ENCODE results near the gene UGT1A5. TPM values are rescaled to one million over a fixed set of nuclear protein-coding genes. Genes with fewer than 3 reads are reported as not detected.
"Not testable (repeated sequence)": the region's sequence is repeated elsewhere in the genome, so short reads cannot be mapped to it uniquely, and the experiment has no call there.

The UGT1A5 gene
- polyA plus RNA-seq, 3 donors = not detected

GRCh38 chr2:233745073-233745755 is 32.5 kb downstream of the UGT1A5 start:
- no peak for DNase-seq (ENCODE audit: low read depth in 3 of 3, low spot score in 2 of 3)

DNA sequence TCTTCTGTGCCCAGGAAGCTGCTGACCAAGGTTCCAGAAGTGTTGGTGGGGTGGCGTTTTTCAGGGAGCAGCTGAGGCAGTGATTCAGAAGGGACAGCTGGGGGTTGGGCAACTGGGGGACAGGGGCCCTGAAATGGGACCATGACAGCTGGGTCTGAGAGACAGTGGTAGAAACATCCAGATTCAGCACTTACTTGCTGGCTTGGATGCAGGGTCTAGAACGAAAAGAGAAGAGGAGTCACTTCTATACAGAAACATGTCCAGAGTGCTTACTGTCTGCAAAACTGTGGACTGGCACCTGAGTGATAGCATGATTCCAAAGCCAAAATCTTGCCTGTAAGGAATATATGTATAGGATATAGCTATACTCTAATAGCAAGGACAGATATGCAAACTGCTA is 33.1 kb downstream of the UGT1A5 start:
- DNase-seq (ENCODE audit: low read depth in 3 of 3, low spot score in 2 of 3) = not testable (repeated sequence)

GRCh38 chr2:233746475-233747282 is 34.0 kb downstream of the UGT1A5 start:
- no peak for DNase-seq (ENCODE audit: low read depth in 3 of 3, low spot score in 2 of 3)

DNA sequence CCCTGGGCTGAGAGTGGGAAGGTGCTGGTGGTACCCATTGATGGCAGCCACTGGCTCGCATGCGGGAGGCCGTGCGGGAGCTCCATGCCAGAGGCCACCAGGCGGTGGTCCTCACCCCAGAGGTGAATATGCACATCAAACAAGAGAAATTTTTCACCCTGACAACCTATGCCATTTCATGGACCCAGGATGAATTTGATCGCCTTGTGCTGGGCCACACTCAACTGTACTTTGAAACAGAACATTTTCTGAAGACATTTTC is 34.5 kb downstream of the UGT1A5 start:
- no peak for DNase-seq (ENCODE audit: low read depth in 3 of 3, low spot score in 2 of 3)

DNA sequence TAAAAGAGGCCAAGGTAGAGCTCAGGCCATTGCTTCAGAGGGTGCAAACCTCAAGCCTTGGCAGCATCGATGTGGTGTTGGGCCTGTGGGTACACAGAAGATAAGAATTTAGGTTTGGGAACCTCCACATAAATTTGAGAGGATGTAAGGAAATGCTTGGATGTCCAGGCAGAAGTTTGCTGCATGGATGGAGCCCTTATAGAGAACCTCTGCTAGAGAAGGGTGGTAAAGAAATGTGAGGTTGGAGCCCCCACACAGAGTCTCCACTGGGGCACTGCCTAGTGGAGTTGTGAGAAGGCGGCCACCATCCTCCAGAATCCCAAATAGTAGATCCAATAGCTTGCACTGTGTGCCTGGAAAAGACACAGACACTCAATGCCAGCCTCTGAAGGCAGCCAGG is 38.0 kb downstream of the UGT1A5 start:
- DNase-seq (ENCODE audit: low read depth in 3 of 3, low spot score in 2 of 3) = not testable (repeated sequence)

DNA sequence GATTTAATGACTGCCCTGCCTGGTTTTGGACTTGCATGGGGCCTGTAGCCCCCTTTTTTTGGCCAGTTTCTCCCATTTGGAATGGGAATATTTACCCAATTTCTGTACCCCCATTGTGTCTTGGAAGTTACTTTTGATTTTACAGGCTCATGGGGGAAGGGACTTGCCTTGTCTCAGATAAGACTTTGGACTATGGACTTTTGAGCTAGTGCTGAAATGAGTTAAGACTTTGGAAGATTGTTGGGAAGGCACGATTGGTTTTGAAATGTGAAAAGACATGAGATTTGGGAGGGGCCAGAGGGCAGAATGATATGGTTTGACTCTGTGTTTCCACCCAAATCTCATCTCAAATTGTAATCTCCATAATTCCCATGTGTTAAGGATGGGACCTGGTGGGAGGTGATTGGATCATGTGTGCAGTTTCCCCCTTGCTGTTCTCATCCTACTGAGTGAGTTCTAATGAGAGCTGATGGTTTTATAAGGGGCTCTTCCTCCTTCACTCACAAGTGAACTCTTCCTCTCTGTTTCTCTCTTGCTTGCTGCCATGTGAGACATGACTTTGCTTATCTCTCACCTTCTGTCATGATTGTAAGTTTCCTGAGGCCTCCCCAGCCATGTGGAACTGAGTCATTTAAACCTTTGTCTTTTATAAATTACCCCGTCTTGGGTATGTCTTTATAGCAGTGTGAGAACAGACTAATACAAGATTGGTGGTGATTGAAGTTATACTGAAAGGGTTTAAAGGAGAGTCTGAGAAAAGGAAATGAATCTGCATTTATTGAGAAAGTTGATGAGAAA is 38.7 kb downstream of the UGT1A5 start:
- DNase-seq (ENCODE audit: low read depth in 3 of 3, low spot score in 2 of 3) = not testable (repeated sequence)

GRCh38 chr2:233754872-233755611 is 42.3 kb downstream of the UGT1A5 start:
- no peak for DNase-seq (ENCODE audit: low read depth in 3 of 3, low spot score in 2 of 3)

- DNase-seq (ENCODE audit: low read depth in 3 of 3, low spot score in 2 of 3) = no peak
Measured at GRCh38 chr2:233756429-233757081, 43.8 kb downstream of the UGT1A5 start.

- DNase-seq (ENCODE audit: low read depth in 3 of 3, low spot score in 2 of 3) = no peak
Measured at GRCh38 chr2:233758141-233758540, 45.4 kb downstream of the UGT1A5 start.

- DNase-seq (ENCODE audit: low read depth in 3 of 3, low spot score in 2 of 3) = no peak
Measured at GRCh38 chr2:233758849-233759248, 46.1 kb downstream of the UGT1A5 start.

DNA sequence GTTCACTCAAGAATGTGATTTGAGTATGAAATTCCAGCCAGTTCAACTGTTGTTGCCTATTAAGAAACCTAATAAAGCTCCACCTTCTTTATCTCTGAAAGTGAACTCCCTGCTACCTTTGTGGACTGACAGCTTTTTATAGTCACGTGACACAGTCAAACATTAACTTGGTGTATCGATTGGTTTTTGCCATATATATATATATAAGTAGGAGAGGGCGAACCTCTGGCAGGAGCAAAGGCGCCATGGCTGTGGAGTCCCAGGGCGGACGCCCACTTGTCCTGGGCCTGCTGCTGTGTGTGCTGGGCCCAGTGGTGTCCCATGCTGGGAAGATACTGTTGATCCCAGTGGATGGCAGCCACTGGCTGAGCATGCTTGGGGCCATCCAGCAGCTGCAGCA is 47.3 kb downstream of the UGT1A5 start, which contains the start of gene UGT1A1:
Gene UGT1A1 (plus strand): TSS at position 228 of the 400 bp plus-strand sequence. CDS start 18 bp downstream, at position 246.
- no peak for DNase-seq (ENCODE audit: low read depth in 3 of 3, low spot score in 2 of 3)

- DNase-seq (ENCODE audit: low read depth in 3 of 3, low spot score in 2 of 3) = no peak
Measured at GRCh38 chr2:233761040-233761769, 48.5 kb downstream of the UGT1A5 start.

DNA sequence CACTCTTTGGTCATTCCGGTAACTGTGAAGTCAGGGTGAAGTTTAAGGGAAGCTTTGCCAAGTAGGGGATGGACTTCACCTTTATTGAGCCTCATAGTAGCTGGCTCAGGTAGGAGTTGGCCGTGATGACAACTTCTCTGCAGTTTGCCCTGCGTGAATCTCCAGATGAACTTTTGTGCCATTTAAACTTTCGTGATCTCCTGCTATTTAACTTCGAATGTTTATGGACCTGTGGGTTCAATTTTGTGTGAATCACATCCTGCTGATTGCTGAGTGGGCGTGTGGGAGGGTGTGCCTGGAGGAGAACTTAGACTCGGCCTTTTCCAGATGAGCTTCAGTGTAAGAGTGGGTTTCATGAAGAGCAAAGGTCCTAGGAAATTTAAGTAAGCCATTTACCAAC is 51.6 kb downstream of the UGT1A5 start:
- no peak for DNase-seq (ENCODE audit: low read depth in 3 of 3, low spot score in 2 of 3)

DNA sequence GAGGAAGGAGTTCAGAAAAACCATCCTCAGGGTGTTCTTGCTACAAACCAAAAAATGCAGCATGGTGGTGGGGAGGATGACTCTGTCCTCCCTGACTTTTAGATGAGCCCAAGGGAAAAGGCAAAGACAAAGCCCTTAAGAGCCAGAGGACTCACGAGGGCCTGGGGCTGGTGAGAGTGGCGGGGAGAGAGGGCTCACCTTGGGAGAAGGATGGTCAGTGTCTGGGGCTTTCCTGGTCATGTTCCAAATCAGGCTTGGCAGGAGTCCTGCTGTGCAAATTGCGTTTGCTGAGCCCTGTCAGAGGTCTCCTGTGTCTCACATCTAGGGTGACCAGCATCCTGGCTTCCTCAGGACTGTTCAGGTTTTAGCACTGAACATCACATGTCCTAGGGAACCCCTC is 52.1 kb downstream of the UGT1A5 start:
- DNase-seq (ENCODE audit: low read depth in 3 of 3, low spot score in 2 of 3) = no peak

DNA sequence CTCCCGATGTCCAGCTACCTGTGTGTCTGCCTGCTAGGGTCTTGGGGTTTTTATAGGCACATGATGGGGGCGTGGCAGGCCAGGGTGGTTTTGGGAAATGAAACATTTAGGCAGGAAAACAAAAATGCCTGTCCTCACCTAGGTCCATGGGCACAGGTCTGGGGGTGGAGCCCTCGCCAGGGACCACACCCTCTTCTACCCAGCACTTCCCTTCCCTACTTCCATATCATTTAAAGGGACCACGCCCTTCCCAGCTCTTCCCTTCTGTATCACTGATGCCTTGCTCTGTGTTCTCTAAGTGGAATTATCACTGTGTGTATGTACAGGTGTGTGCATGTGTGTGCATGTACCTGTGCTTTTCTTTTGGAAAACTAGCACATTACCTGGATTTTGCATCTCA is 53.7 kb downstream of the UGT1A5 start:
- no peak for DNase-seq (ENCODE audit: low read depth in 3 of 3, low spot score in 2 of 3)

GRCh38 chr2:233768076-233768475 is 55.4 kb downstream of the UGT1A5 start:
- no peak for DNase-seq (ENCODE audit: low read depth in 3 of 3, low spot score in 2 of 3)

- DNase-seq (ENCODE audit: low read depth in 3 of 3, low spot score in 2 of 3) = no peak
Measured at GRCh38 chr2:233769260-233769659, 56.6 kb downstream of the UGT1A5 start.

- DNase-seq (ENCODE audit: low read depth in 3 of 3, low spot score in 2 of 3) = no peak
Measured at GRCh38 chr2:233772153-233772552, 59.4 kb downstream of the UGT1A5 start.

- DNase-seq (ENCODE audit: low read depth in 3 of 3, low spot score in 2 of 3) = no peak
Measured at GRCh38 chr2:233772583-233772982, 59.9 kb downstream of the UGT1A5 start.

DNA sequence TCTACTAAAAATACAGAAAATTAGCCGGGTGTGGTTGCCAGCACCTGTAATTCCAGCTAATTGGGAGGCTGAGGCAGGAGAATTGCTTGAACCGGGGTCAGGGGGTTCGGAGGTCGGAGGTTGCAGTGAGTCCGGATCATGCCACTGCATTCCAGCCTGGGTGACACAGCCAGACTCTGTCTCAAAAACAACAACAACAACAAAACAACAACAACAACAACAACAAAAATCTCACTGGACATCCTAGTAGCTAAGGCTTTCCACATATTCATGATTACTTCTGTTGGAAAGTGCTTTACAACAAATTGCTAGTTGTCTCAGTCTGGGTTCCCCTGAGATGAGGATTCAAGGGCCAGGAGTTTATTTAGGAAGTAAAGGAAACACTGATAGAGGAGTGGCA is 61.1 kb downstream of the UGT1A5 start:
- DNase-seq (ENCODE audit: low read depth in 3 of 3, low spot score in 2 of 3) = no peak

Measured in right renal cortex interstitium (tissue), 3 donors.